Femur (tissue), 1 donor: ENCODE data around the gene ARHGEF7.

Source experiments
- DNase-seq: peaks from one replicate; pipeline ENCODE4 v3.0.0-alpha.2; 2017

The ARHGEF7 gene

GRCh38 chr13:111139873-111140561 lies 24.9 kb downstream of the ARHGEF7 start:
- no peak for DNase-seq

GRCh38 chr13:111140562-111141105 lies 25.5 kb downstream of the ARHGEF7 start:
- DNase-seq = no peak

- DNase-seq = no peak
Observed at GRCh38 chr13:111142472-111142871, 27.4 kb downstream of the ARHGEF7 start.

- no peak for DNase-seq
Observed at GRCh38 chr13:111143865-111144540, 28.9 kb downstream of the ARHGEF7 start.

- no peak for DNase-seq
Observed at GRCh38 chr13:111145071-111145470, 30.0 kb downstream of the ARHGEF7 start.

- DNase-seq = no peak
Observed at GRCh38 chr13:111145506-111145905, 30.4 kb downstream of the ARHGEF7 start.

- DNase-seq = no peak
Observed at GRCh38 chr13:111152844-111153243, 37.7 kb downstream of the ARHGEF7 start.

GRCh38 chr13:111153279-111153976 lies 38.3 kb downstream of the ARHGEF7 start:
- DNase-seq = peak; percentile 97

- no peak for DNase-seq
Observed at GRCh38 chr13:111153977-111154332, 38.8 kb downstream of the ARHGEF7 start.

GRCh38 chr13:111156421-111156820 lies 41.3 kb downstream of the ARHGEF7 start:
- DNase-seq = no peak

- no peak for DNase-seq
Observed at GRCh38 chr13:111158136-111158805, 43.2 kb downstream of the ARHGEF7 start.

GRCh38 chr13:111159362-111160320 lies 44.5 kb downstream of the ARHGEF7 start:
- DNase-seq = no peak

GRCh38 chr13:111160648-111161047 lies 45.5 kb downstream of the ARHGEF7 start:
- DNase-seq = no peak

- no peak for DNase-seq
Observed at GRCh38 chr13:111161601-111162600, 46.8 kb downstream of the ARHGEF7 start.

- DNase-seq = no peak
Observed at GRCh38 chr13:111165241-111166010, 50.3 kb downstream of the ARHGEF7 start.

GRCh38 chr13:111166882-111167675 lies 52.0 kb downstream of the ARHGEF7 start:
- no peak for DNase-seq

- DNase-seq = peak; percentile 68
Observed at GRCh38 chr13:111168107-111168506, 53.0 kb downstream of the ARHGEF7 start.

GRCh38 chr13:111171112-111171511 lies 56.0 kb downstream of the ARHGEF7 start:
- DNase-seq = no peak

- no peak for DNase-seq
Observed at GRCh38 chr13:111171629-111172028, 56.5 kb downstream of the ARHGEF7 start.
